Stimulated activated naive CD4-positive, alpha-beta T cell treated with Interleukin-2 at 50 U/mL for 16 hours (primary cell): Measurements from ENCODE around the gene SLC23A3.

Source experiments
- DNase-seq: peaks from one replicate; lab custom pipeline; 2025; lab: John Stamatoyannopoulos, UW

Gene SLC23A3

GRCh38 chr2:219169930-219170654, at the start of gene SLC23A3:
TSS of gene SLC23A3 (minus strand) at chr2:219170029. CDS start at chr2:219169984, 45 bp downstream.
- DNase-seq: no peak

- peak; percentile 85 for DNase-seq
Observed at GRCh38 chr2:219218732-219219701, 49.2 kb upstream of the SLC23A3 start, which contains the start of gene ABCB6. TSS of gene ABCB6 (minus strand) at chr2:219218958. CDS start at chr2:219218673, 285 bp downstream.

- peak; percentile 31 for DNase-seq
Observed at GRCh38 chr2:219218217-219218731, 48.4 kb upstream of the SLC23A3 start.

GRCh38 chr2:219216535-219216915, 46.7 kb upstream of the SLC23A3 start:
- no peak for DNase-seq

GRCh38 chr2:219215871-219216534, 46.2 kb upstream of the SLC23A3 start:
- DNase-seq: no peak

GRCh38 chr2:219214786-219215185, 45.0 kb upstream of the SLC23A3 start:
- no peak for DNase-seq

GRCh38 chr2:219214141-219214540, 44.3 kb upstream of the SLC23A3 start:
- no peak for DNase-seq

DNA sequence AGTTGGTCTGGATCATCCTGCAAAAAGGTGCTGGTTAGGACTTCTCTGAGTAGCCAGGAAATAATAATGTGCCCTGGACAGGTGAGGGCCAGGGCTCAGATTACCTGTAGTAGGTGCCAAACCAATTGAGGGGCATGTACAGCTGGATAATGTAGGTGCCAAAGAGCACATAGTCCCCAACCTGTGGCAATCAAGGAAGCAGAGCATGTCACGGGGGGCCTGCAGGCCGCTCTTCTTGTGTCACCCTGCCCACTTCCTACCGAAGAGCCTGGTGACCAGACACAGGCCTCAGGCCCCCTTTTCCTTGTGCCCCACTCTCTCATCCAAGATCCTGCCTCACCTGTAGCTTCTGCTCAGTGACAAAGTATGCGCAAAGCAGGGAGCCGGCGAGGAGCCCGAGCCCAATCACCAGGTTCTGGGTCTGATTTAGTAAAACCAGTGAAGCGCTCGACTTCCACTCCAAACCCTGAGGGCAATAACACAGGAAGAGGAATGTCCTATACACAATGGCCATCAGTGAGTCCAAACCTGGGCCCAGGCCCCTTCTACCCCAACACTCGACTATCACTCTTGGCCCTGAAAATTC, 43.8 kb upstream of the SLC23A3 start:
- no peak for DNase-seq

GRCh38 chr2:219213026-219213415, 43.2 kb upstream of the SLC23A3 start:
- no peak for DNase-seq

DNA sequence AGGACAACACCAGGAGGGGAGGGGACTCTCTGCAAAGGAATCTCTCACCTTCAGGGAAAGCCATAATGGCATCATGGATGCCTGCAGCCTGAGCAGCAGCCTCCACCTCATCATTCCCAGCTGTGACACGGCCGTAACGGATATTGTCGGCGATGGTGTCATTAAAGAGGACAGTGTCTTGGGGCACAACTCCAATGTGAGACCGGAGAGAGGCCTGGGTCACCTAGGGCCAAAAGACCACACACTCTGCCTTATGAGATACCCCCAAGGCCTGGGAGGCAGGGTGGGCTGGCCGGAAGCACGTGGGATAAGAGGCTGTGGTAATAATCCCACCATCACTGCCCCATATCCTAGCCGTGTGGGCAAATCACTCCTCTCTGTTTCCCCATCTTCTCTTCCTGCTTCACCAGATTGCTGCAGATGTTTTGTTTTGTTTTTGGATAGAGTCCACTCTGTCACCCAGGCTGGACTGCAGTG, 41.1 kb upstream of the SLC23A3 start:
- DNase-seq: no peak

- no peak for DNase-seq
Observed at GRCh38 chr2:219210196-219210885, 40.5 kb upstream of the SLC23A3 start.

GRCh38 chr2:219209236-219210195, 39.7 kb upstream of the SLC23A3 start:
- DNase-seq: no peak

DNA sequence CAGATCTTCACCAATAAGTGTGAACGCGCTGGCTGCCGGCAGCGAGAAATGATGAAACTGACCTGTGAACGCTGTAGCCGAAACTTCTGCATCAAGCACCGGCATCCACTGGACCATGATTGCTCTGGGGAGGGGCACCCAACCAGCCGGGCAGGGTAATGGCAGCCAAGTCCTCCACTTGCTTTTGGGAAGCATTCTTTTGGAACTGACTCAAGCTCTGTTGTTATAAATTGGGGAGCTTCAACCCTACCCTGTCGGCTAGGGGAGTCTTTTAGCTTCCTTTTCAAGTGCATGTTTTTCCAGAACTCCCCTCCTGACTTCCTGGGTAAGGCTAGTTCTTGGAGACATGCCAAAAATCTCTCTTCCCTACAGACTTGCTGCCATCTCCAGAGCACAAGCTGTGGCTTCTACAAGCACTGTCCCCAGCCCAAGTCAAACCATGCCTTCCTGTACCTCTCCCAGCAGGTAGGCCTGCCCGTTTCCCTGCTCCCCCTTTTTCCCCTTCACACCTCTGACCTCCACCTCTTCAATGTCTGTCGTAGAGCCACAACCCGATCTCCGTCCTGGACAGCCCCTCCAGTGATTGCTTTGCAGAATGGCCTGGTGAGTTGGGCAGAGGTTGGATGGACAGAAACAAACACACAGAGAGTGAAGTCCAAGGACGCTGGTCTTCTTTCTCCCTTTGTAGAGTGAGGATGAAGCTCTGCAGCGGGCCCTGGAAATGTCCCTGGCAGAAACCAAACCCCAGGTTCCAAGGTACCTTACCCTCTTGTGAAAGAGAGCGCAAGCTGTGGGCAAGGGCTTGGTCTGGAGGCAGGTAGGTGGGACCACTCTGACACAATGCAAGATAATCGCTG, 38.3 kb upstream of the SLC23A3 start:
- DNase-seq: no peak

GRCh38 chr2:219207134-219207883, 37.5 kb upstream of the SLC23A3 start:
- no peak for DNase-seq

DNA sequence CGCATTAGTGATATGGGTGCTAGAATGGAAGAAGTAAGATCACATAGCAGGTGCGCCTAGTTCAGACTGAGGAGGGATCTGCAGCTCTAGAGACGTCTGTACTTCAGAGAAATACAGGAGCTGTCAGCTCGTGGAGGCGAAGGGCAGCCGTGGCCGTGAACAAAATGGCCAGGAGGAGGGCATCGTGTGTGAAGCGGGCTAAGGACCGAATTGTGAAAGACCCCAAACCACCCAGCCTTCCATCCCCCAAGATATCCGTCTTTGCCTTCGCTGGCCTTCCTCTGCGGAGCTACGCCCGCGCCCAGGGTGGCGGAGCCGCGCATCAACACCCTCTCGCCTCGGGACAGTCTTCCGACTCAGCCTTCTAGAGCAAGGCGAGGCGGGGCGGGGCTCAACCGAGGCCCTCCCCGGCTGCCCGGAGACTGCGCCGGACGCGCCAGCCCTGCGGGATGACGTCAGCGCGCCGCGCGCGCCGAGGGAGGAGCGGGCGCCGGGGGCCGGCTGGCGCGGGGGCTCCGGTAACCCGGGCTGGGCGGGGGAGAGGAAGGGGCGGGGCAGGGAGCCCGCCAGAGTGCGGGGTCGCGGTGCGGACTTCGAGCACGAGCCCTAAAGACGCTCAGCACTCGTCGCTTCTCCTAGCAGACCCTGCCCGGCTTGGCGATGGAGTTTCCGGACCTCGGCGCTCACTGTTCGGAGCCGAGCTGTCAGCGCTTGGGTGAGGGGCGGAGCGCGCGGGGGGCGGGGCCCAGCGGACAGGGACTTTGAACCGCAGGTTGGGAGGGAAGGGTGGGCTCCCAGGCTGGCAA, 36.7 kb upstream of the SLC23A3 start, which contains the start of gene ZFAND2B:
ZFAND2B (plus strand) TSS at position 455 of the 806 bp plus-strand sequence; CDS start at position 661, 206 bp downstream.
- peak; percentile 92 for DNase-seq

DNA sequence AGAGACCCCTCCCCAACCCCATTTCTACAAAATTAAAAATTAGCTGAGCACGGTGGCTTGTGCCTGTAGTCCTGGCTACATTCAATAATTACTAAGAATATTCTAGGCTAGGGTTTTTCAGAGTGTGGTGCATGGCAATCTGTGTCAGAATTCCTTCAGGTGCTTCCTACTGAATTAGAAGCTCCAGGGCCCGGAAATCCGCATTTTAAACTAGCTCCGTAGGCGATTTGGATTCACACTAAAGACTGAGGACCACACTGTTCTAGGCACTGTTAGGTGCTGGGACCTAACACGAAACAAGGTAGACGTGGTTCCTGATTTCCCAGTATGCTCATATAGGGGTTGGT, 36.1 kb upstream of the SLC23A3 start:
- no peak for DNase-seq

GRCh38 chr2:219205165-219205538, 35.3 kb upstream of the SLC23A3 start:
- no peak for DNase-seq
